Melanocyte of skin (primary cell): ENCODE measurements around the gene CLK2. TPM values are rescaled to one million over a fixed set of nuclear protein-coding genes. Genes with fewer than 3 reads are reported as not detected.

ENCODE experiments used
- total RNA-seq, 2 donors: library from RNA; depleted of rRNA; stranded (reverse); fragments of >200 nt; gene quantifications; 2 replicates each; pipeline ENCODE4 v1.2.3, GENCODE V29; 2012

Gene CLK2
- 10 to 100 TPM; 19.6 to 20.3 TPM for total RNA-seq

DNA sequence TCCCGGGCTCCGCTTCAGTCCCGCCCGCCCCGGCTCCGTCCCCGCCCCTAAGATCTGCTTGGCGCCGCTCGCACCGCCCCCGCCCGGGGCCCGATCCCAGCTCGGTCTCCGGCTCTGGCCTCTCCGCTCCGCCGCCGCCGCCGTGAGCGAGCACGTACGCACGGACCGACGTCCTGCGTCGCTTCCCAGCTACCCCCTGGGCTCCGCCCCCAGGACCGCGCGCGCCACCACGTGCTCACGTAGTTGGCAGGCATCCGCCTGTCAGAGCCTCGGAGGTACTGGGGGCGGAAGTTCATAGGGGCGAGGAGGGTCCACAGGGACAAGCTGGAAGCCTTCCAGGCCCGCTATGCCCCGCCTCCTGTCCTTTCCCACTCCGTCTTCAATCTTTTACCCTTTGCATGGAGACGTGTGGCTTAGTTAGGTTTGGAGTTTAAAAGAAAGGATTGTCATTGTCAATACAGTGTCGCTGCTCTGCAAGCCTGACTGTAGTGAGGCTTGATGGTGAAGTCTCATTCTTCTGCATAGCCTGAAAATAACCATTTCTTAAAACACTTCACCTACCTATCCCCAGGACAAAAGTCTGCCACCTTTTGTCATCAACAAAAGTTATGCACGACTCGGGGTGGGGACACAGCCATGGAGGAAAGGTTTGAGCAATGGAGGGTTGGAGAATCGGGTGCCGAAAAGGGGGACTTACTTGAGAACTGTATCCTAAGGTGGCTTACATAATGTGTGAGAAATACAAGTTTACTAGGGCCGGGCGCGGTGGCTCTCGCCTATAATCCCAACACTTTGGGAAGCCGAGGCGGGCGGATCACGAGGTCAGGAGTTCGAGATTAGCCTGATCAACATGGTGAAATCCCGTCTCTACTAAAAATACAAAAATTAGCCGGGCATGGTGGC, at the start of gene CLK2:
TSS of gene CLK2 (minus strand) at position 162 of the 903 bp plus-strand sequence. CDS start 2,527 bp downstream, outside the sequence.

GRCh38 chr1:155320661-155321617, 47.6 kb upstream of the CLK2 start, which contains the start of gene RUSC1:
TSS of gene RUSC1 (plus strand) at chr1:155320894. CDS start at chr1:155321774, 880 bp downstream.

DNA sequence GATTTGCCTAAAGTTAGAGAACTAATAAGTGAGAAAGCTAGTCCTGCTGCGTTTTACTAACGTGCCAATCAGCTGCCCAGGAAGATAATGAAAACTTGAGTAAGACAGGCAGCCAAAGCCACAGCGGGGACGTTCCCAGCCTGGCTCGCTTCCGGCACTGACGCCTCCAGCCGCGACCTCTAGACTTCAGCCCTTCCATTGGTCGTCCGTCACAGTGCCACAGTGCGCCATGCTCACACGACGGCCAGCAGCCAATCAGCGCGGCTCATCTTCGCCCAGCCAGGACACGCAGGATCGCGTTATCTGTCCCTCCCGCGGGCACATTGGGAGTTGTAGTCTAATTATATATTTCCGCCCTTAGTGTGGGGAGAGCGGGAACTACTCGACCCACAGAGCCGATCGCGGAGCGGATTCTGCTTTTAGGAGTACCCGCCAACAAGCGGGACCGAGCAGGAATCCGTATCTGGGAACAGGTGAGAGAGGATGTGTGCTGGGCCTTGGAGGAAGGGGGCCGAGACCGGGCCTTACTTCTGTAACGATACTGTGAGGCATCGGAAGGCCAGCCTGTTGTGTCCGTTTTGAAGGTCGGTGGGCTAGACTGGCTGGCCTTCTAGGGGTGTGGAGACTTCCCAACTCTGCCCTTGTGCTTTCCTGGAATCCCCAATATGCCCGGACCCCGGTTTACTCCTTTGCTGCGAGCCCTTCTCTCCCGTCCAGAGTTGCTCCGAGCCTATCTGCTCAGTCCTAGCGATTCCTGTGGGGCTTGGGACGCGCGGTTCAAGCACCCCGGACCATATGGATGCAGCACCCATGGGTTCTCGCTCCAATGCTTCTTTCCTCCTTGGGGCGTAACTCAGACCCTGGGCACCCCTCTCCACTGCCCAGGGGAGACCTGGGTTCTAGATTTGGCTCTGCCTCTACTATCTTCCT, 35.5 kb upstream of the CLK2 start, which contains the start of gene FDPS:
TSS of gene FDPS (plus strand) at position 374 of the 930 bp plus-strand sequence. CDS start 924 bp downstream, outside the sequence.

GRCh38 chr1:155301342-155301841, 28.1 kb upstream of the CLK2 start, which contains the start of gene PKLR:
TSS of gene PKLR (minus strand) at chr1:155301438. CDS start at chr1:155301395, 43 bp downstream.

GRCh38 chr1:155277070-155277901, 4.0 kb upstream of the CLK2 start, which contains the start of gene HCN3:
TSS of gene HCN3 (plus strand) at chr1:155277463. CDS start at chr1:155277591, 128 bp downstream.

DNA sequence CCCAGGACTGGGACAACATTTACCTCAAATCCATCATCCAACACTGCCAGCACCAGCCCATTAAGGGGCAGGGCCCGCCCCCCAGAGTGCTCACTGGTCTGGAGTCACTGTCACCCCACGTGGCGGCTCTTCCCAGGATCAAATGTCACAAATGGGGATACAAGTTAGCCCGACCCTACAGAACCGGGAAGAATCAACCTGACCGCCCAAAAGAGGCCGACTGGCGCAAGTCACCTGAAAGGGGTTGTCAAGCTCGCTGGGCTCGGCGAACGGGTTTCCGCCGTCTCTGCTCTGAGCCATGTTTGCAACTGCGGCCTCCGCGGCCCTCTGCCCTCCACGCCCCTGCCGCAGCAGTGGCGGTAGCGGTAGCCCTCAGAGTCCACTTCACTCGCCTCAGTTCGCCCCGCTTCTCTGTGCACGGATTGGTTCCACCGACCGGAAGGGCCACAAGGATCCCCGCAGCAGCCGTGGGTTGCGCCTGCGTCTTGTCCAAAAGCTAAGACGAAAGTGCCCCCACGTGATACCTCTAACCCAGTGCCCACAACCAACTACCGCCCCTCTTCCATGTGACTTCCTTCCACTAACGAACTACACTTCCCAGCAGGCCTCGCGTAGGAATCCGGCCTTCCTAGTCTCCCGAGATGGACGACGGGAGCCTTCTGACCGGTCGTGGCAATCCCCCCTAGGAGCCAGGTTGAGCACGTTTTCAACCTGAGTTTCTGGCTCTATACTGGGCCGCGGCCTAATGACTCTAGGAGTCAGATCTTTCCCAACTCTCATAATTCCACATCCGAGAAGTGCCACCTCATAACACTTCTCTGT, 11.2 kb downstream of the CLK2 start, which contains the start of gene SCAMP3:
TSS of gene SCAMP3 (minus strand) at position 509 of the 822 bp plus-strand sequence. CDS start at position 300, 209 bp downstream.

GRCh38 chr1:155255243-155256007, 17.9 kb downstream of the CLK2 start, which contains the start of gene ENTREP3:
TSS of gene ENTREP3 (minus strand) at chr1:155255483. CDS start at chr1:155254877, 606 bp downstream.

Other genes with a start within 250 kb of the CLK2 start
- gene DCST2, start 239.7 kb downstream of the CLK2 start, total RNA-seq, result under 1 TPM in 1 of 2 donors, not detected in 1; under 0.01 TPM
- under 1 TPM in 1 of 2 donors, not detected in 1; under 0.01 TPM for gene DCST1, start 239.7 kb downstream of the CLK2 start, total RNA-seq
- 10 to 100 TPM; 65.7 to 78.6 TPM for gene ADAM15, start 222.2 kb downstream of the CLK2 start, total RNA-seq
- 1 to 10 TPM; 2.1 to 3.3 TPM for gene EFNA4, start 209.8 kb downstream of the CLK2 start, total RNA-seq
- under 1 TPM; 0.33 to 0.69 TPM for gene EFNA3, start 194.7 kb downstream of the CLK2 start, total RNA-seq
- 10 to 100 TPM in 1 of 2 donors, 1 to 10 TPM in 1; 8.3 to 13.4 TPM for gene EFNA1, start 145.6 kb downstream of the CLK2 start, total RNA-seq
- gene SLC50A1, start 137.7 kb downstream of the CLK2 start, total RNA-seq, result 10 to 100 TPM; 33.3 to 43.4 TPM
- gene DPM3, start 133.0 kb downstream of the CLK2 start, total RNA-seq, result 10 to 100 TPM; 33.3 to 74.0 TPM
- 100 to 1,000 TPM; 123 to 126 TPM for gene KRTCAP2, start 100.2 kb downstream of the CLK2 start, total RNA-seq
- gene TRIM46, start 99.7 kb downstream of the CLK2 start, total RNA-seq, result 1 to 10 TPM; 3.4 to 4.3 TPM
- 10 to 100 TPM in 1 of 2 donors, 1 to 10 TPM in 1; 8.0 to 10.3 TPM for gene THBS3, start 65.6 kb downstream of the CLK2 start, total RNA-seq
- gene MTX1, start 64.8 kb downstream of the CLK2 start, total RNA-seq, result 10 to 100 TPM; 38.9 to 59.3 TPM
- gene ENTREP3, start 18.0 kb downstream of the CLK2 start, total RNA-seq, result 1 to 10 TPM; 6.5 to 7.7 TPM
- gene SCAMP3, start 11.1 kb downstream of the CLK2 start, total RNA-seq, result 10 to 100 TPM; 61.3 to 67.8 TPM
- gene HCN3, start 4.0 kb upstream of the CLK2 start, total RNA-seq, result 1 to 10 TPM; 1.0 to 2.0 TPM
- gene PKLR, start 27.9 kb upstream of the CLK2 start, total RNA-seq, result under 1 TPM in 1 of 2 donors, not detected in 1; 0.33 TPM
- gene FDPS, start 35.4 kb upstream of the CLK2 start, total RNA-seq, result 100 to 1,000 TPM; 295 to 435 TPM
- gene RUSC1, start 47.4 kb upstream of the CLK2 start, total RNA-seq, result 10 to 100 TPM; 17.9 to 24.6 TPM